ENCODE results near the gene ZNF790.

DNA sequence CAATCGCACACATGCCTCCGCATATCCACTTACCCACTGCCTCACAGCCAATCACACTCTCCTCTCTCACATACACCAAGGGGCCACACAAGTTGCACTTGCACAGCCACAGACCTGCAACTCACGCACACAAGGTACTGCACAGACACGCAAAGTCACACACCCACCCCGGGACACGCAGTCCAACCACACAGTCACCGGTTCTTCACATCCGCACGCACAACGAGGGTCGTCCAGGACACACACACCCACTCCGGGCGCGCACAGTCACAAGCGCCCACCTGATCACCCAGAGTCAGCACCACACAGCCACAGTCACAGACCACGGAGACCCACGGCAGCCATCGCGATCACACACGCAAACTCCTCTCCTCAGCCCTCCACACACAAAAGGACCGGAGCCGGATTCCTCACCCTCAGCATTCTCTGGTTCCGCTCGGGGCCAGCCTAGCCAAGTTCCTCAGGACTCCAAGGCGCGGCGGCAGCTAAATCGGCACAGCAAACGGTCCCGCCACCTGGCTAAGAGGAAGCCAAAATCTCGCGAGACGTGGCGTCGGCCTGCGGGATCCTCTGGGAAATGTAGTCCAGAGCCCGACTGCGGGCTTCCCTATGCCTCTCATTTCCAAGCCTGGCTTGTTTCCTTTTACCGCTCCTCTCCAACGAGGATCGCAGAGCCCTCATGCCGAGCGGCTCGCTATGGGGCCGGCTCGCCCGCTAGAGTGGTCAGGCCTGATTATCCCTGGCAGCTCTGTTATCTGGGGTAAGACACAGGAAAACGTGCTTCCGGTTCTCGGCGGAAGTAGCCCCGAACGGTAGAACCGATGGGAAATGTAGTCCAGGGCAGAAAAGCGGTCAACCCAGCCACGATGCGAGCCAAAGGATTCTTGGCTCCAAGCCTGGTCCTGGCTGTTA is 65.6 kb downstream of the ZNF790 start, which contains the start of gene ZNF850:
- TF ChIP-seq, protein P1, sequence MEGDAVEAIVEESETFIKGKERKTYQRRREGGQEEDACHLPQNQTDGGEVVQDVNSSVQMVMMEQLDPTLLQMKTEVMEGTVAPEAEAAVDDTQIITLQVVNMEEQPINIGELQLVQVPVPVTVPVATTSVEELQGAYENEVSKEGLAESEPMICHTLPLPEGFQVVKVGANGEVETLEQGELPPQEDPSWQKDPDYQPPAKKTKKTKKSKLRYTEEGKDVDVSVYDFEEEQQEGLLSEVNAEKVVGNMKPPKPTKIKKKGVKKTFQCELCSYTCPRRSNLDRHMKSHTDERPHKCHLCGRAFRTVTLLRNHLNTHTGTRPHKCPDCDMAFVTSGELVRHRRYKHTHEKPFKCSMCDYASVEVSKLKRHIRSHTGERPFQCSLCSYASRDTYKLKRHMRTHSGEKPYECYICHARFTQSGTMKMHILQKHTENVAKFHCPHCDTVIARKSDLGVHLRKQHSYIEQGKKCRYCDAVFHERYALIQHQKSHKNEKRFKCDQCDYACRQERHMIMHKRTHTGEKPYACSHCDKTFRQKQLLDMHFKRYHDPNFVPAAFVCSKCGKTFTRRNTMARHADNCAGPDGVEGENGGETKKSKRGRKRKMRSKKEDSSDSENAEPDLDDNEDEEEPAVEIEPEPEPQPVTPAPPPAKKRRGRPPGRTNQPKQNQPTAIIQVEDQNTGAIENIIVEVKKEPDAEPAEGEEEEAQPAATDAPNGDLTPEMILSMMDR (IDR thresholded peaks at IDR 0.05): no peak
- TF ChIP-seq POLR2AphosphoS5 (IDR thresholded peaks at IDR 0.05) (peak in 2 of 3 donors; percentile 2 to 51), POLR2A (IDR thresholded peaks at IDR 0.05) (no peak), EP300 (IDR thresholded peaks at IDR 0.05) (no peak)

Data from stomach (tissue), 4 donors.